ENCODE measurements around the gene TSTD1.
"Not testable (repeated sequence)": the region's sequence is repeated elsewhere in the genome, so short reads cannot be mapped to it uniquely, and the experiment has no call there.

The TSTD1 gene

DNA sequence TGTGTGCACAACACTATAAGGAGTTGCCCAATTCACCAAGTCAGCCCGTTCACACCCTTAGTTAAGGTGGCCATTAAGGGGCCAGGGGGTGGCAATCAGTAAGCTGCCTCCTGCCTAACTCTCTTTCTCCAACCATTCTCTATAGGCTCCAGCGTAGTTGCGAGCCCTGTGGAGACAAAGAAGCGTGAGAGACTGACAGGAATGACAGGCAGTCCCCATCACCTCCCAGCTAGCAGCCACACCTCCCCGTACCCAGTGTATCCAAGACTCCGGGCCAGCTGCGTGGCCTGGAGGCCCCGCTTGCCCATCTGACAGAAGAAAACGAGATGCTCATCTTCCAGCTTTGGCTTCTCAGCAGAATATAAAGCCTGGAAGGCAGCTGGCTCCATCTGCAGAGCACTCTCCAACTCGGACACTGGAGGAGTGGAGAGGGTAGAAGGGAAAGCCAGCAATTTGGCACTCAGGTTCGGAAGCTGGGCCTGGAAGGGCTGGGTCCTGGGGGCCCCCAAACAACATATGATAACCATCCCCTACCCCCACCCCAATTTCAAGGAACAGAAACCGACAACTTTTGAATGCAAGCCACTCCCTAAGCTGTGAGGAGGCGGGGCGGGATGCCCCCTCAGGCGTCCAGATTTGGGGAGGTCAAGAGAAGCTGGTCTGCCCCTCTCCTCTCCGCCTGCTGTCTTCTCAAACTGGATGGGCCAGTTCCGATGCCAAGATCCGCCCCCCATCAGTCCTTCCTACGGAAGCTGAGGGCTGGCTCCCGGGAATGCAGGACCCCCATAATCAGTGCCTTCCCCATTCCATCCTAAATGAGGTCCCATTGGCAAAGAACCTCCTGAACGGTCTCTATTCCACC, 872 bp downstream of the TSTD1 start:
- Histone ChIP-seq H3K4me1 (ENCODE audit: insufficient read depth, insufficient read length) (peaks cover 2% of the 10 kb centered on the region), H3K9me3 (ENCODE audit: insufficient read depth, low read length) (no peaks in the 10 kb centered on the region), H3K27me3 (ENCODE audit: insufficient read depth, insufficient read length) (no peaks in the 10 kb centered on the region), H3K9ac (ENCODE audit: insufficient read length, low read depth) (no peak overlapping the region), H3K4me3 (ENCODE audit: insufficient read length, low read depth) (no peak overlapping the region), H3K36me3 (ENCODE audit: insufficient read depth, insufficient read length, low read length) (peaks cover 56% of the 10 kb centered on the region)
- no peak for DNase-seq (ENCODE audit: low read depth, low spot score)
- TF ChIP-seq YY1 (IDR thresholded peaks at IDR 0.05; ENCODE audit: insufficient read depth, insufficient read length) (no peak), ZNF274 (IDR thresholded peaks at IDR 0.05; ENCODE audit: low read depth, low read length) (no peak), SUZ12 (IDR thresholded peaks at IDR 0.05; ENCODE audit: extremely low read depth, insufficient read depth, insufficient read length) (no peak)

DNA sequence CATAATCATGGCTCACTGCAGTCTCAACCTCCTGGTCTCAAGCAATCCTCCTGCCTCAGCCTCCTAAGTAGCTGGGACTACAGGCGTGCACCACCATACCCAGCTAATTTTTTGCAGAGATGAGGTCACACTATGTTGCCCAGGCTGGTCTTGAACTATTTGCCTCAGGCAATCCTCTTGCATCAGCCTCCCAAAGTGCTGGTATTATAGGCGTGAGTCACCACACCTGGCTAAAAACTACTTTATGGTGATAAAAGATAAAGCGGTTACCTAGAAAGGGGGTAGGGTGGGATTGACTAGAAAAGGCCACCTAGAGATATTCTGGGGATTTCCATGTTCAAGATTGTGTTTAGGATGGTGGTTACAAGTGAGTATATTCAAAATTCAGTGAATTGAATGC, 5.0 kb downstream of the TSTD1 start:
- no peak for TF ChIP-seq ZNF274 (IDR thresholded peaks at IDR 0.05; ENCODE audit: low read depth, low read length)
- TF ChIP-seq SUZ12 (IDR thresholded peaks at IDR 0.05; ENCODE audit: extremely low read depth, insufficient read depth, insufficient read length): no peak
- TF ChIP-seq YY1 (IDR thresholded peaks at IDR 0.05; ENCODE audit: insufficient read depth, insufficient read length): no peak
- no peaks in the 10 kb centered on the region for H3K4me1 ChIP-seq (ENCODE audit: insufficient read depth, insufficient read length)
- H3K4me3 ChIP-seq (ENCODE audit: insufficient read length, low read depth): no peak overlapping the region
- H3K36me3 ChIP-seq (ENCODE audit: insufficient read depth, insufficient read length, low read length): peaks cover 15% of the 10 kb centered on the region
- DNase-seq (ENCODE audit: low read depth, low spot score): no peak
- H3K9me3 ChIP-seq (ENCODE audit: insufficient read depth, low read length): peaks cover 11% of the 10 kb centered on the region; the same call in 1 of the 2 replicates
- no peaks in the 10 kb centered on the region for H3K27me3 ChIP-seq (ENCODE audit: insufficient read depth, insufficient read length)
- no peak overlapping the region for H3K9ac ChIP-seq (ENCODE audit: insufficient read length, low read depth)

DNA sequence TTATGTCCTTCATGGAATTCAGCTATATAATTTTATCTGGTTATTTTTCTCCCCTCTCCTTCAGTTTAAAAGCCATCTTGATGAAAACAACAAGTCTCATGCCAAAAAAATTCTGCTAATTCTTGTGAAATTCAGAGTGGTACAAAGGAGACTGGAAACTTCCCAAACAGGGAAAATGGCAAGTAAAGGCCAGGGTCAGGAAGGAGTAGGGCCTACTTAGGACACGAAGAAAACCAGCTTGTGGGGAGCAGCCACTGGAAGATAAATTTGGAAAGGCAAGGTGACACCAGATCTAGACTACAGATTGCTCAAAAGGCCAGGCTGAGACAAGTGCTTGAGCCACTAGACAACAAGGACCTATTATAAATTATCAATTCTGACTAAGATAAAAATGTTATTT, 6.4 kb downstream of the TSTD1 start:
- TF ChIP-seq SUZ12 (IDR thresholded peaks at IDR 0.05; ENCODE audit: extremely low read depth, insufficient read depth, insufficient read length) (no peak), YY1 (IDR thresholded peaks at IDR 0.05; ENCODE audit: insufficient read depth, insufficient read length) (no peak), ZNF274 (IDR thresholded peaks at IDR 0.05; ENCODE audit: low read depth, low read length) (no peak)
- Histone ChIP-seq H3K9me3 (ENCODE audit: insufficient read depth, low read length) (peaks cover 20% of the 10 kb centered on the region), H3K9ac (ENCODE audit: insufficient read length, low read depth) (no peak overlapping the region), H3K4me1 (ENCODE audit: insufficient read depth, insufficient read length) (no peaks in the 10 kb centered on the region), H3K4me3 (ENCODE audit: insufficient read length, low read depth) (no peak overlapping the region), H3K36me3 (ENCODE audit: insufficient read depth, insufficient read length, low read length) (peaks cover 2% of the 10 kb centered on the region), H3K27me3 (ENCODE audit: insufficient read depth, insufficient read length) (no peaks in the 10 kb centered on the region)
- DNase-seq (ENCODE audit: low read depth, low spot score): no peak

- TF ChIP-seq YY1 (IDR thresholded peaks at IDR 0.05; ENCODE audit: insufficient read depth, insufficient read length) (no peak), SUZ12 (IDR thresholded peaks at IDR 0.05; ENCODE audit: extremely low read depth, insufficient read depth, insufficient read length) (no peak), ZNF274 (IDR thresholded peaks at IDR 0.05; ENCODE audit: low read depth, low read length) (no peak)
- Histone ChIP-seq H3K9me3 (ENCODE audit: insufficient read depth, low read length) (peaks cover 20% of the 10 kb centered on the region), H3K9ac (ENCODE audit: insufficient read length, low read depth) (no peak overlapping the region), H3K4me3 (ENCODE audit: insufficient read length, low read depth) (no peak overlapping the region), H3K4me1 (ENCODE audit: insufficient read depth, insufficient read length) (no peaks in the 10 kb centered on the region), H3K27me3 (ENCODE audit: insufficient read depth, insufficient read length) (no peaks in the 10 kb centered on the region), H3K36me3 (ENCODE audit: insufficient read depth, insufficient read length, low read length) (no peaks in the 10 kb centered on the region)
- DNase-seq (ENCODE audit: low read depth, low spot score): no peak
These were observed 6.9 kb downstream of the TSTD1 start for GRCh38 chr1:161031874-161032273.

- not testable (repeated sequence) for H3K4me3 ChIP-seq (ENCODE audit: insufficient read length, low read depth); DNase-seq (ENCODE audit: low read depth, low spot score); H3K36me3 ChIP-seq (ENCODE audit: insufficient read depth, insufficient read length, low read length); H3K4me1 ChIP-seq (ENCODE audit: insufficient read depth, insufficient read length); H3K9ac ChIP-seq (ENCODE audit: insufficient read length, low read depth); H3K27me3 ChIP-seq (ENCODE audit: insufficient read depth, insufficient read length)
- H3K9me3 ChIP-seq (ENCODE audit: insufficient read depth, low read length): peaks cover 20% of the 10 kb centered on the region
These were observed 9.3 kb downstream of the TSTD1 start for GRCh38 chr1:161029466-161029865.

- DNase-seq (ENCODE audit: low read depth, low spot score); H3K9ac ChIP-seq (ENCODE audit: insufficient read length, low read depth); H3K4me3 ChIP-seq (ENCODE audit: insufficient read length, low read depth); H3K4me1 ChIP-seq (ENCODE audit: insufficient read depth, insufficient read length); H3K27me3 ChIP-seq (ENCODE audit: insufficient read depth, insufficient read length); H3K36me3 ChIP-seq (ENCODE audit: insufficient read depth, insufficient read length, low read length): not testable (repeated sequence)
- peaks cover 20% of the 10 kb centered on the region for H3K9me3 ChIP-seq (ENCODE audit: insufficient read depth, low read length)
These were observed 11.8 kb downstream of the TSTD1 start for GRCh38 chr1:161026954-161027353.

- not testable (repeated sequence) for H3K4me3 ChIP-seq (ENCODE audit: insufficient read length, low read depth); H3K9me3 ChIP-seq (ENCODE audit: insufficient read depth, low read length); H3K36me3 ChIP-seq (ENCODE audit: insufficient read depth, insufficient read length, low read length); H3K27me3 ChIP-seq (ENCODE audit: insufficient read depth, insufficient read length); H3K9ac ChIP-seq (ENCODE audit: insufficient read length, low read depth); DNase-seq (ENCODE audit: low read depth, low spot score)
- peaks cover 11% of the 10 kb centered on the region for H3K4me1 ChIP-seq (ENCODE audit: insufficient read depth, insufficient read length)
These were observed 16.3 kb downstream of the TSTD1 start for GRCh38 chr1:161022432-161022831.

- H3K4me1 ChIP-seq (ENCODE audit: insufficient read depth, insufficient read length): peaks cover 11% of the 10 kb centered on the region
- no peak for DNase-seq (ENCODE audit: low read depth, low spot score)
- TF ChIP-seq YY1 (IDR thresholded peaks at IDR 0.05; ENCODE audit: insufficient read depth, insufficient read length) (no peak), SUZ12 (IDR thresholded peaks at IDR 0.05; ENCODE audit: extremely low read depth, insufficient read depth, insufficient read length) (no peak), ZNF274 (IDR thresholded peaks at IDR 0.05; ENCODE audit: low read depth, low read length) (no peak)
- peak overlapping the region; percentile 59 for H3K4me3 ChIP-seq (ENCODE audit: insufficient read length, low read depth)
- peak overlapping the region; percentile 84 for H3K9ac ChIP-seq (ENCODE audit: insufficient read length, low read depth)
- H3K9me3 ChIP-seq (ENCODE audit: insufficient read depth, low read length): no peaks in the 10 kb centered on the region
- H3K36me3 ChIP-seq (ENCODE audit: insufficient read depth, insufficient read length, low read length): no peaks in the 10 kb centered on the region
- H3K27me3 ChIP-seq (ENCODE audit: insufficient read depth, insufficient read length): no peaks in the 10 kb centered on the region
These were observed 16.8 kb downstream of the TSTD1 start for GRCh38 chr1:161021970-161022353.
